ENCODE data around the gene DNAH3.
A peak's percentile ranks its signal among the peaks of the same experiment; 100 is the strongest.
"Not testable (repeated sequence)": the region's sequence is repeated elsewhere in the genome, so short reads cannot be mapped to it uniquely, and the experiment has no call there.

DNAH3 gene

DNA sequence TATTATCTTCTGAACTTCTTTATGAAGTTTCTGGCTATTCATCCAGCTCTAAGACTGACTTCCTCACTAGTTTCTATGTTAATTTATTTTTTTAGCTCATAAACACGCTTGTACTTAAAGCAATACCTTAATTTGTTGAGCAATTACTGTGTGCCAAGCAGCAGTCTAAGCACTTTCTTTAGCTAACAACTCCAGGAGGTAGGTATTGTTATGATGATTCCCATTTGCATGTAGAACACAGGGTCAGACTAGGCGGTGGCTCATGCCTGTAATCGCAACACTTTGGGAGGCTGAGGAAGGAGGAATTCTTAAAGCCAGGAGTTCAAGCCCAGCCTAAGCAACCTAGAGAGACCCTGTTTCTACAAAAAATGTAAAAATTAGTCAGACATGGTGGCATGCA is 19.8 kb downstream of the DNAH3 start:
- Histone ChIP-seq H3K27me3 (ENCODE audit: control insufficient read depth in 5 of 5, insufficient read depth in 4 of 5, low read length in 5 of 5) (no peaks in the 10 kb centered on the region), H3K4me1 (ENCODE audit: control insufficient read depth in 5 of 5, insufficient read depth in 5 of 5, low read length in 5 of 5) (no peaks in the 10 kb centered on the region), H3K9ac (ENCODE audit: low read length in 5 of 5) (no peak overlapping the region), H3K27ac (ENCODE audit: low read depth, low read length) (no peak overlapping the region), H3K9me3 (ENCODE audit: control insufficient read depth in 5 of 5, low read length in 5 of 5) (no peaks in the 10 kb centered on the region), H3K36me3 (ENCODE audit: control insufficient read depth in 5 of 5, insufficient read depth in 5 of 5, low read length in 5 of 5) (no peaks in the 10 kb centered on the region), H3K4me3 (ENCODE audit: low read depth in 1 of 5, low read length in 5 of 5) (no peak overlapping the region)

DNA sequence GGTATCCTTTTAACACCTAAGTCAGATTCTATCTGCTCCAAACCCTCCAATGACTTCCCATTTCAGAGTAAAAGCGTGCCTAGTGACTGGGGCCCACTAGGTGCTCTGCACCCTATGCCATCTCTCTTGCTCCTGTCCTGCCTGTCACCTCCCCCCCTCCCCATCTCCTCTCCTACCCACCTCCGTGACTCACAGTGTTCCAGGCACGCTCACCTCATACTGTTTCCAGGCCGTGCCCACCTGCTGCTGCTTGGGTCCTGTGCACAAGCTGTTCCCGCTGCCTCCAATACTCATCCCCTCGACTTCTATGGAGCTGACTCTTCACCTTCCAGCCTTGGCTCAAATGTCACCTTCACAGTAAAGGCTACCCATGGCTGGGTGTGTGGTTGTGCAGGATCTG is 21.7 kb downstream of the DNAH3 start:
- H3K4me3 ChIP-seq (ENCODE audit: low read depth in 1 of 5, low read length in 5 of 5): no peak overlapping the region
- H3K9me3 ChIP-seq (ENCODE audit: control insufficient read depth in 5 of 5, low read length in 5 of 5): no peaks in the 10 kb centered on the region
- H3K36me3 ChIP-seq (ENCODE audit: control insufficient read depth in 5 of 5, insufficient read depth in 5 of 5, low read length in 5 of 5): no peaks in the 10 kb centered on the region
- H3K27me3 ChIP-seq (ENCODE audit: control insufficient read depth in 5 of 5, insufficient read depth in 4 of 5, low read length in 5 of 5): no peaks in the 10 kb centered on the region
- H3K27ac ChIP-seq (ENCODE audit: low read depth, low read length): no peak overlapping the region
- no peaks in the 10 kb centered on the region for H3K4me1 ChIP-seq (ENCODE audit: control insufficient read depth in 5 of 5, insufficient read depth in 5 of 5, low read length in 5 of 5)
- H3K9ac ChIP-seq (ENCODE audit: low read length in 5 of 5): no peak overlapping the region

DNA sequence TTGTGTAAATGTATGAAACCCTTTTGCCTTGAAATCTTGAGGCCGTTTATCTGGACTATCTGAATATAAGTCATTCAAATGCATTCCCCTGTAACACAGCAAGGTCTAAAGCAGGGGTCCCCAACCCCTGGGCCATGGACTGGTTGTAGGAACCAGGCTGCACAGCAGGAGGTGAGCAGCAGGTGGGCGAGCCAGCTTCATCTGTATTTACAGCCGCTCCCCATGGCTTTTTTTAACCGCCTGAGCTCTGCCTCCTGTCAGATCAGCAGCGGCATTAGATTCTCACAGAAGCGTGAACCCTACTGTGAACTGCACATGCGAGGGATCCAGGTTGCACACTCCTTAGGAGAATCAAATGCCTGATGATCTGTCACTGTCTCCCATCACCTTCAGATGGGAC is 24.1 kb downstream of the DNAH3 start:
- H3K27ac ChIP-seq (ENCODE audit: low read depth, low read length): no peak overlapping the region
- H3K27me3 ChIP-seq (ENCODE audit: control insufficient read depth in 5 of 5, insufficient read depth in 4 of 5, low read length in 5 of 5): no peaks in the 10 kb centered on the region
- H3K4me3 ChIP-seq (ENCODE audit: low read depth in 1 of 5, low read length in 5 of 5): no peak overlapping the region
- H3K9me3 ChIP-seq (ENCODE audit: control insufficient read depth in 5 of 5, low read length in 5 of 5): no peaks in the 10 kb centered on the region
- no peak overlapping the region for H3K9ac ChIP-seq (ENCODE audit: low read length in 5 of 5)
- no peaks in the 10 kb centered on the region for H3K4me1 ChIP-seq (ENCODE audit: control insufficient read depth in 5 of 5, insufficient read depth in 5 of 5, low read length in 5 of 5)
- H3K36me3 ChIP-seq (ENCODE audit: control insufficient read depth in 5 of 5, insufficient read depth in 5 of 5, low read length in 5 of 5): no peaks in the 10 kb centered on the region

DNA sequence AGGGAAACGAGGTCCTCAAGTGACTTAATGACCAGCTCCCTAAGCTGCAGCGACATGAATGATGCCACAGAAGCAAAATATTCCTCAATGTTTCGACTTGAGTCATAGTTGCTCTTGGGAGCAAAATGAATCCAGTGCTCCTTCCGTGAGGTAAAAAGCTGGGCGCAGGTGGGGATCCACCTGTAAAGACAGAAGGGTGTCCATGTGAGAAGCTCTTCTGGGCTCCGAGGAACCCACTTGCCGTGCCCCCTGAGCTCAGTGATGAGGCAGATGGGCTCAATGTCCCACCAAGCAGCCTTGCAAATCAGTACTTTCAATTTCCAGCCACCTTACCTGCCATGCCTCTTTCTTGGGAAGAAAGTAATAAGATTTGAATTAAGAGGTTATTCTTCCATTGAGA is 25.5 kb downstream of the DNAH3 start:
- Histone ChIP-seq H3K27me3 (ENCODE audit: control insufficient read depth in 5 of 5, insufficient read depth in 4 of 5, low read length in 5 of 5) (no peaks in the 10 kb centered on the region), H3K9me3 (ENCODE audit: control insufficient read depth in 5 of 5, low read length in 5 of 5) (no peaks in the 10 kb centered on the region), H3K4me3 (ENCODE audit: low read depth in 1 of 5, low read length in 5 of 5) (no peak overlapping the region), H3K4me1 (ENCODE audit: control insufficient read depth in 5 of 5, insufficient read depth in 5 of 5, low read length in 5 of 5) (no peaks in the 10 kb centered on the region), H3K9ac (ENCODE audit: low read length in 5 of 5) (no peak overlapping the region), H3K36me3 (ENCODE audit: control insufficient read depth in 5 of 5, insufficient read depth in 5 of 5, low read length in 5 of 5) (no peaks in the 10 kb centered on the region), H3K27ac (ENCODE audit: low read depth, low read length) (no peak overlapping the region)

DNA sequence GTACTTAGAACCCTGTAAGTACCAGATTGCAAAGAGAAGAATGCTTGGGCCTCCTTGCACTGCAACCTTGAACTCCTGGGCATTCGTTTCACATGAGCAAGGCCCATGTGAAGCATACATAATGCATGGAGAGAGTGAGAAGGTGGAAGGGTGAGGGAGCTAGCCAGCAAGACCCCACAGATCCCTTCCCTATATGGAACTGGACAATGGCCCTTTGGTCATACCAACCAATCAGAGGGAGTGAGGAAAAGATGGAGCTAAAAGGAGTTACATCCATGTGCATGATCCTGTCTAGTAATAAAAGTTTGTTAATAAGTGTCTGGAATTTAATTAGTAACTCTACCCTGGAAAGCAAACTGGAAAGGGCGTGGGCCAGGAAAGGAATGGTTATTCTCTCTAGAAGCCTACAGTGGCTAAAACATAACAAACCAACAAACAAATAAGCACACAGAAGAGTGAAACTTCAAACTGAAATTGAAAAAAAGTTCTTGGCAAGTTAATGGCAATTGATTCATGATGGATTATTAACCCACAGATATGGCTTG is 29.6 kb downstream of the DNAH3 start:
- H3K4me1 ChIP-seq (ENCODE audit: control insufficient read depth in 5 of 5, insufficient read depth in 5 of 5, low read length in 5 of 5): peaks cover 0 to 5% (median 0%) of the 10 kb centered on the region in 5 donors
- H3K27ac ChIP-seq (ENCODE audit: low read depth, low read length): no peak overlapping the region
- no peaks in the 10 kb centered on the region for H3K9me3 ChIP-seq (ENCODE audit: control insufficient read depth in 5 of 5, low read length in 5 of 5)
- H3K9ac ChIP-seq (ENCODE audit: low read length in 5 of 5): no peak overlapping the region
- H3K4me3 ChIP-seq (ENCODE audit: low read depth in 1 of 5, low read length in 5 of 5): no peak overlapping the region
- no peaks in the 10 kb centered on the region for H3K36me3 ChIP-seq (ENCODE audit: control insufficient read depth in 5 of 5, insufficient read depth in 5 of 5, low read length in 5 of 5)
- no peaks in the 10 kb centered on the region for H3K27me3 ChIP-seq (ENCODE audit: control insufficient read depth in 5 of 5, insufficient read depth in 4 of 5, low read length in 5 of 5)

DNA sequence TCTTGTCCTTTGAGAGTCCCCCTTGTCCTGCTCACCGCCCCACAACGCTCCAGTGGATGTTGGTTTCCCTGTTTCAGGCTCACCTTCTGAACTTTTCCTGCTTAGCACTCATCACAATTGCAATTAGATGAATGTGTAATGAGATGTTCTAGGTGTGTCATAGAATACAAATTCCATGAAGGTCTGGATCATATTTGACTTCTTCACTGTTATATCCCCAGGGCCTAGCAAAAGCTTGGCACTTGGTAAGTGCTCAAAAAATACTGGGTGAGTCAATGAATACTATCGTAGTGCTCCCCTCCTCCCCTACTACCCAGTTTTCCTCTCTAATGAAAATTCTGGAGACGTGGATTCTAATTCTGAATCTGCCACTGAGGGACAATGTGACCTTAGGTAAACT is 33.1 kb downstream of the DNAH3 start:
- H3K36me3 ChIP-seq (ENCODE audit: control insufficient read depth in 5 of 5, insufficient read depth in 5 of 5, low read length in 5 of 5): no peaks in the 10 kb centered on the region
- H3K4me1 ChIP-seq (ENCODE audit: control insufficient read depth in 5 of 5, insufficient read depth in 5 of 5, low read length in 5 of 5): peaks cover 0 to 7% (median 0%) of the 10 kb centered on the region in 5 donors
- no peaks in the 10 kb centered on the region for H3K9me3 ChIP-seq (ENCODE audit: control insufficient read depth in 5 of 5, low read length in 5 of 5)
- H3K27me3 ChIP-seq (ENCODE audit: control insufficient read depth in 5 of 5, insufficient read depth in 4 of 5, low read length in 5 of 5): no peaks in the 10 kb centered on the region
- no peak overlapping the region for H3K27ac ChIP-seq (ENCODE audit: low read depth, low read length)
- H3K4me3 ChIP-seq (ENCODE audit: low read depth in 1 of 5, low read length in 5 of 5): no peak overlapping the region
- H3K9ac ChIP-seq (ENCODE audit: low read length in 5 of 5): no peak overlapping the region

DNA sequence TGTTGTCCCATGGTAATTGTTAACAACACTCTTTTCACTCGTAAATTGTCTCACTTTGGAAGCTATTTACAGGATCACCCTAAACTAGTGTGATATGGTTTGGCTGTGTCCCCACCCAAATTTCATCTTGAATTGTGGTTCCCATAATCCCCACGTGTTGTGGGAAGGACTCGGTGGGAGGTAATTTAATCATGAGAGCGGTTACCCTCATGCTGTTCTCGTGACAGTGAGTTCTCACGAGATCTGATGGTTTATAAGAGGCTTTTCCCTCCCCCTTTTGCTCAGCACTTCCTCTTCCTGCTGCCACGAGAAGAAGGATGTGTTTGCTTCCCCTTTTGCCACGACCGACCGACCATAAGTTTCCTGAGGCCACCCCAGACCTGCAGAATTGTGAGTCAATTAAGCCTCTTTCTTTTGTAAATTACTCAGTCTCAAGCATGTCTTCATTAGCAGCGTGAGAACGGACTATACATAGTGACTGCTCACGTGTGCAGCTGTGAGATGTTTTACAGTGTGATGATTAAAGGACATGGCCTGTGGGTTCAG is 34.4 kb downstream of the DNAH3 start:
- no peaks in the 10 kb centered on the region for H3K36me3 ChIP-seq (ENCODE audit: control insufficient read depth in 5 of 5, insufficient read depth in 5 of 5, low read length in 5 of 5)
- H3K4me3 ChIP-seq (ENCODE audit: low read depth in 1 of 5, low read length in 5 of 5): peak overlapping the region; percentile 21 to 54 (median 50)
- no peak overlapping the region for H3K9ac ChIP-seq (ENCODE audit: low read length in 5 of 5)
- peaks cover 0 to 7% (median 0%) of the 10 kb centered on the region in 5 donors for H3K4me1 ChIP-seq (ENCODE audit: control insufficient read depth in 5 of 5, insufficient read depth in 5 of 5, low read length in 5 of 5)
- H3K9me3 ChIP-seq (ENCODE audit: control insufficient read depth in 5 of 5, low read length in 5 of 5): no peaks in the 10 kb centered on the region
- no peaks in the 10 kb centered on the region for H3K27me3 ChIP-seq (ENCODE audit: control insufficient read depth in 5 of 5, insufficient read depth in 4 of 5, low read length in 5 of 5)
- no peak overlapping the region for H3K27ac ChIP-seq (ENCODE audit: low read depth, low read length)

DNA sequence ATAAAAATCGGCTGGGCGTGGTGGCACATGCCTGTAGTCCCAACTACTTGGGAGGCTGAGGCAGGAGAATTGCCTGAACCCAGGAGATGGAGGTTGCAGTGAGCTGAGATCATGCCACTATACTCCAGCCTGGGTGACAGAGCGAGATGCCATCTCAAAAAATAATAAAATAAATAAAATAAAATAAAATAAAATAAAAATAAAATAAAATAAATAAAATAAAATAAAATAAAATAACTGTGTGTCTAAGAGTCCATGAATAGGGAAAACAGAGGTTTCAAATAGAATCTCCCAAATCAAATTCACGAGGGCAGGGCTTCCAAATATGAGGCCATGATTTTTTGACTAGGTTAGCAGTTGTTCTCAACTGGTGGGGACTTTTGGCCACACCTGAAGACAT is 35.1 kb downstream of the DNAH3 start:
- not testable (repeated sequence) for H3K27ac ChIP-seq (ENCODE audit: low read depth, low read length); H3K9ac ChIP-seq (ENCODE audit: low read length in 5 of 5); H3K36me3 ChIP-seq (ENCODE audit: control insufficient read depth in 5 of 5, insufficient read depth in 5 of 5, low read length in 5 of 5); H3K4me1 ChIP-seq (ENCODE audit: control insufficient read depth in 5 of 5, insufficient read depth in 5 of 5, low read length in 5 of 5); H3K9me3 ChIP-seq (ENCODE audit: control insufficient read depth in 5 of 5, low read length in 5 of 5); H3K27me3 ChIP-seq (ENCODE audit: control insufficient read depth in 5 of 5, insufficient read depth in 4 of 5, low read length in 5 of 5)
- H3K4me3 ChIP-seq (ENCODE audit: low read depth in 1 of 5, low read length in 5 of 5): peak overlapping the region in 3 of 5 donors; percentile 42 to 54 (median 53)

DNA sequence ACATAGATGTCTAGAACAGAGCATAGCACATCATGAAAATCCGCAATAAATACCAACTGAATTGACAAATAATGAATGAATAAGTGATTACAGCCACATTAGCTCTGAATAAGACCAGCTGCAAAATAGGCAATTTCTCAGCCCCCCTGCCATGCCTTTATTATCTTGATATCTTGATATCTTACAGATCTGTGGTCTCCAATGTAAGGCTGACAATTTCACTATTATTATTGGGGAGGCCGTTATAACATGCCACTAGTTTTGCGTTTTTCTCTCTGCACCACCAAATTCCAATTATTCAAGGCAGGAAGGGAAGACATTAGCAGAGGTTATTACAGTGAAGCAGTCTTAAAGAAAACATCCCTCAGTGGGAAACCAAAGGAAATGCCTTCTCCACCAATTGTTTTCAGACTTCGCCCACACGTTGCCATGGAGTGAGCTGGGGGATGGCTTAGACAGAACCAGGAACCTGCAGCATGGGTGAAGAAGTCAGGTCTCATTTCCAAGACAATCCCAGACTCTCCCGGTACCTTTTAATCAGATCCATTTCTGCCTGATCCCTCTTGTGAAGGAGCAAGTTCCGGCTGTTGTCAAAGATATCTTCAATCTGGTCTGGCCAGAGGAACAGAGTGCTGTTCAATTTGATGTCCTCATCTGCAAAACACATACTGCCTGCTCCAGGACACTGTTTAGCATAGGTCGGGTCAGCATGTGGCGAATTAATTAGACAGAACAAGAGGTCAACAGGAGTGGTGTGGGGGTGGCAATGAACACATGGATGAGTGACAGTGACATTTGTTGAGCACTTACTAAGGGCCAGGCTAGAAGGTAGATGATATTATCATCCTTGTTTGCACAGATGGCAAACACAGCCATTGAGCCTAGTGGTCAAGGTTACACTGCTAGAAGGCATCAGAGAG is 46.4 kb downstream of the DNAH3 start:
- Histone ChIP-seq H3K4me3 (ENCODE audit: low read depth in 1 of 5, low read length in 5 of 5) (peak overlapping the region in 1 of 5 donors; percentile 5), H3K27ac (ENCODE audit: low read depth, low read length) (no peak overlapping the region)

More for the DNA sequence above, 46.4 kb downstream of the DNAH3 start:
- Histone ChIP-seq H3K4me1 (ENCODE audit: control insufficient read depth in 5 of 5, insufficient read depth in 5 of 5, low read length in 5 of 5) (peaks cover 0 to 15% (median 0%) of the 10 kb centered on the region in 5 donors), H3K36me3 (ENCODE audit: control insufficient read depth in 5 of 5, insufficient read depth in 5 of 5, low read length in 5 of 5) (no peaks in the 10 kb centered on the region), H3K27me3 (ENCODE audit: control insufficient read depth in 5 of 5, insufficient read depth in 4 of 5, low read length in 5 of 5) (peaks cover 0 to 3% (median 0%) of the 10 kb centered on the region in 5 donors), H3K9ac (ENCODE audit: low read length in 5 of 5) (no peak overlapping the region), H3K9me3 (ENCODE audit: control insufficient read depth in 5 of 5, low read length in 5 of 5) (no peaks in the 10 kb centered on the region)
